GM12878 (cell line): Measurements from ENCODE around the gene SRXN1. TPM values are rescaled to one million over a fixed set of nuclear protein-coding genes. Genes with fewer than 3 reads are reported as not detected.

Source experiments
- ATAC-seq: fragments of 200-7000 bp; cut with Tn5 transposase; 3 replicates; pipeline ENCODE4 v1.9.1; 2020; ENCODE audit warnings: mild to moderate bottlenecking, moderate library complexity
- BruUV-seq: library from RNA; stranded (reverse); fragments of 400-500 nt; replicated peaks from 2 replicates; lab custom pipeline; 2021; lab: Mats Ljungman, UMichigan
- CTCF ChIA-PET: fragments of 300-600 bp; sonication (Branson Sonifier 250); formaldehyde crosslinking; extraction: SDS; loops from one replicate; lab custom pipeline; 2021; ENCODE audit warnings: inconsistent platforms; lab: Yijun Ruan, JAX
- POLR2A ChIA-PET: fragments of 350-600 bp; formaldehyde crosslinking; extraction: SDS; loops from one replicate; lab custom pipeline; 2021; ENCODE audit warnings: inconsistent platforms; lab: Charles Lee
- RAD21 ChIA-PET: fragments of 300-600 bp; sonication (Branson Sonifier 250); formaldehyde crosslinking; loops from one replicate; lab custom pipeline; 2023; ENCODE audit warnings: antibody characterized with exemption; ENCODE audit not compliant: unreplicated experiment; lab: Charles Lee
- SMC1A ChIA-PET: fragments of 300-600 bp; sonication (Branson Sonifier 250); formaldehyde crosslinking; loops from one replicate; lab custom pipeline; 2023; ENCODE audit not compliant: unreplicated experiment, uncharacterized antibody; lab: Charles Lee
- DNase-seq: peaks from one replicate; pipeline ENCODE4 v3.0.0-alpha.2; 2011; ENCODE audit warnings: low read depth, low spot score
- FAIRE-seq: peaks from 3 replicates; lab custom pipeline; 2011; peaks lifted over from hg19 to GRCh38; lab: Jason Lieb, UNC
- H2AFZ ChIP-seq: 2 replicates; pipeline ENCODE4 v1.6.0; 2011; ENCODE audit warnings: low read depth, low read length, control low read depth; ENCODE audit not compliant: control insufficient read depth
- H3K27ac ChIP-seq: 2 replicates; pipeline ENCODE4 v1.5.1; 2011; ENCODE audit warnings: control low read depth; ENCODE audit not compliant: control insufficient read depth, insufficient read depth
- H3K27me3 ChIP-seq, 2 experiments: replicated peaks in 1 of 2; 2 replicates each; pipeline versions ENCODE4 v1.6.0 to v1.6.1; 2011; ENCODE audit warnings: low read length in 1 of 2; ENCODE audit not compliant: control insufficient read depth in 2 of 2, insufficient read depth in 2 of 2
- H3K36me3 ChIP-seq, 2 experiments: 2 replicates each; pipeline ENCODE4 v1.5.1; 2011; ENCODE audit warnings: low read length in 1 of 2; ENCODE audit not compliant: control insufficient read depth in 2 of 2, insufficient read depth in 2 of 2
- H3K4me1 ChIP-seq: 2 replicates; pipeline ENCODE4 v1.6.1; 2011; ENCODE audit warnings: mild to moderate bottlenecking, low read length, moderate library complexity, mixed read lengths; ENCODE audit not compliant: control insufficient read depth, insufficient read depth
- H3K4me2 ChIP-seq: 2 replicates; pipeline ENCODE4 v1.6.0; 2011; ENCODE audit warnings: control low read depth; ENCODE audit not compliant: control insufficient read depth, insufficient read depth
- H3K4me3 ChIP-seq: fragments of 200-600 bp; sonication (generic); 2 replicates; pipeline ENCODE4 v1.5.1; 2016
- H3K79me2 ChIP-seq: 2 replicates; pipeline ENCODE4 v1.6.0; 2011; ENCODE audit warnings: low read length; ENCODE audit not compliant: control insufficient read depth, insufficient read depth
- H3K9ac ChIP-seq: 2 replicates; pipeline ENCODE4 v1.8.0; 2011; ENCODE audit warnings: low read length, control low read depth, mixed read lengths; ENCODE audit not compliant: control insufficient read depth, insufficient read depth
- H3K9me3 ChIP-seq: replicated peaks from 3 replicates; pipeline ENCODE4 v1.5.1; 2011; ENCODE audit warnings: mild to moderate bottlenecking, low read length; ENCODE audit not compliant: control insufficient read depth, insufficient read depth
- H4K20me1 ChIP-seq: 2 replicates; pipeline ENCODE4 v1.6.0; 2011; ENCODE audit not compliant: control insufficient read depth, insufficient read depth
- CREM ChIP-seq: IDR thresholded peaks from 2 replicates; pipeline ENCODE4 v1.6.1; 2014; ENCODE audit warnings: antibody characterized with exemption, low read depth
- NFYA ChIP-seq: IDR thresholded peaks from 2 replicates; pipeline ENCODE4 v1.6.1; 2011; ENCODE audit warnings: low read depth, mild to moderate bottlenecking, low read length, improper control_type of control experiment, borderline replicate concordance
- SPI1 ChIP-seq: IDR thresholded peaks from 2 replicates; pipeline ENCODE4 v1.6.1; 2011; ENCODE audit warnings: low read depth, mild to moderate bottlenecking, low read length, moderate library complexity, borderline replicate concordance; ENCODE audit not compliant: insufficient read depth
- WGBS: methylation state at CpG from one replicate; pipeline ENCODE4 v1.1.6; 2016; ENCODE audit warnings: low lambda C conversion rate; ENCODE audit not compliant: insufficient replicate concordance, insufficient coverage; ENCODE audit errors: missing lambda C conversion rate; 5-methylcytosine and 5-hydroxymethylcytosine counted together
- in situ Hi-C: fragments of 300-500 bp; cut with MboI; formaldehyde crosslinking; loops from 9 replicates; pipeline ENCODE4 v1.14.3; 2018; ENCODE audit warnings: mixed read lengths
- intact Hi-C: fragments of 100-400 bp; cut with micrococcal nuclease; formaldehyde crosslinking; loops from one replicate; pipeline ENCODE4 v1.14.2; 2022; ENCODE audit not compliant: unreplicated experiment
- polyA plus RNA-seq, 11 experiments: library from polyadenylated mRNA; depleted of rRNA in 4 of 11; unstranded in 6 of 11; stranded (reverse) in 5 of 11; fragments of >200 nt; fragmentation: Nextera tagmentation in 4 of 11; fragmentation: Illumina TruSeq in 1 of 11; extraction: Ambion mirVana in 4 of 11; extraction: Trizol in 1 of 11; gene quantifications; 1 replicate in 1 of 11; 2 replicates in 10 of 11; pipeline versions ENCODE4 v1.2.1 to v1.2.3, GENCODE V29; 2011 to 2016; ENCODE audit warnings: inconsistent platforms in 2 of 11, missing spikeins in 2 of 11, low read depth in 1 of 11
- total RNA-seq, 4 experiments: library from RNA; depleted of rRNA in 3 of 4; stranded (reverse); fragments of >200 nt in 3 of 4; fragmentation: Illumina TruSeq in 1 of 4; extraction: Trizol in 1 of 4; gene quantifications; 2 replicates each; pipeline versions ENCODE4 v1.2.1 to v1.2.3, GENCODE V29; 2013 to 2021
- TF ChIP-seq, protein P1 (sequence below): fragments of 450-650 bp; formaldehyde crosslinking; IDR thresholded peaks from 2 replicates; pipeline ENCODE4 v1.5.0; 2022; ENCODE audit warnings: mild to moderate bottlenecking, missing genetic modification characterization

Gene SRXN1
- total and polyA plus RNA-seq, 10 of the 15 experiments (the other 5 are each of a cell fraction or from before 2014, with no cell fraction given) = 4.1 to 20.5 (median 15.6) TPM

DNA sequence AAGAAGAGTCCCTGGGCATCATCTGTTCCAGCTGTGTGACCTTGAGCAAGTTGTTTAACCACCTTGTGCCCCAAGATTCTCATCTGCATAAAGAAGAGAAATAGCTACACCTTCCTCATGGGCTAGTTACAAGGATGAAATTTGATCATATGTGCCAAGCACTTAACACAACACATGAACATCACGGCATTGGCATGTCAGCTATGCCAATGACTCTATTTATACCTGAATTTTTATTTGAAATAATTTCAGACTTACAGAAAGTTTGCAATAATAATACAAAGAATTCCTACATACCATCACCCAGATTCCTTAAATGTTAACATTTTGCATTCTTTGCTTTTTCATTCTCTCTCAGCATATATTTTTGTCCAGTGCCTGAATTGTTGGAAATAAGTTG lies 21.9 kb downstream of the SRXN1 start:
- Histone ChIP-seq H3K4me1 (no peaks in the 10 kb centered on the region), H3K36me3 (no peaks in the 10 kb centered on the region), H3K4me3 (no peak overlapping the region), H4K20me1 (no peaks in the 10 kb centered on the region), H2AFZ (no peak overlapping the region), H3K9me3 (no peaks in the 10 kb centered on the region), H3K9ac (no peak overlapping the region), H3K79me2 (no peaks in the 10 kb centered on the region), H3K27ac (no peak overlapping the region), H3K4me2 (no peak overlapping the region), H3K27me3 (peaks cover 0 to 2% of the 10 kb centered on the region in 2 experiments; a peak in 2 of 4 replicates)
- in situ Hi-C loops (no loop called here), intact Hi-C loops (no loop called here)
- CTCF ChIA-PET = interaction anchor here (2.1 to 6.3 kb wide), 2 partner anchors 14 to 36 kb away, joined by 6 to 26 read pairs; no protein-coding TSS in a partner anchor
- RAD21 ChIA-PET = no interaction called here
- TF ChIP-seq CREM (no peak), NFYA (no peak), SPI1 (no peak)
- TF ChIP-seq, protein P1, sequence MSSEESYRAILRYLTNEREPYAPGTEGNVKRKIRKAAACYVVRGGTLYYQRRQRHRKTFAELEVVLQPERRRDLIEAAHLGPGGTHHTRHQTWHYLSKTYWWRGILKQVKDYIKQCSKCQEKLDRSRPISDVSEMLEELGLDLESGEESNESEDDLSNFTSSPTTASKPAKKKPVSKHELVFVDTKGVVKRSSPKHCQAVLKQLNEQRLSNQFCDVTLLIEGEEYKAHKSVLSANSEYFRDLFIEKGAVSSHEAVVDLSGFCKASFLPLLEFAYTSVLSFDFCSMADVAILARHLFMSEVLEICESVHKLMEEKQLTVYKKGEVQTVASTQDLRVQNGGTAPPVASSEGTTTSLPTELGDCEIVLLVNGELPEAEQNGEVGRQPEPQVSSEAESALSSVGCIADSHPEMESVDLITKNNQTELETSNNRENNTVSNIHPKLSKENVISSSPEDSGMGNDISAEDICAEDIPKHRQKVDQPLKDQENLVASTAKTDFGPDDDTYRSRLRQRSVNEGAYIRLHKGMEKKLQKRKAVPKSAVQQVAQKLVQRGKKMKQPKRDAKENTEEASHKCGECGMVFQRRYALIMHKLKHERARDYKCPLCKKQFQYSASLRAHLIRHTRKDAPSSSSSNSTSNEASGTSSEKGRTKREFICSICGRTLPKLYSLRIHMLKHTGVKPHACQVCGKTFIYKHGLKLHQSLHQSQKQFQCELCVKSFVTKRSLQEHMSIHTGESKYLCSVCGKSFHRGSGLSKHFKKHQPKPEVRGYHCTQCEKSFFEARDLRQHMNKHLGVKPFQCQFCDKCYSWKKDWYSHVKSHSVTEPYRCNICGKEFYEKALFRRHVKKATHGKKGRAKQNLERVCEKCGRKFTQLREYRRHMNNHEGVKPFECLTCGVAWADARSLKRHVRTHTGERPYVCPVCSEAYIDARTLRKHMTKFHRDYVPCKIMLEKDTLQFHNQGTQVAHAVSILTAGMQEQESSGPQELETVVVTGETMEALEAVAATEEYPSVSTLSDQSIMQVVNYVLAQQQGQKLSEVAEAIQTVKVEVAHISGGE (CRISPR knock-in tag) = no peak
- DNase-seq = no peak
- no peak for ATAC-seq
- FAIRE-seq = no peak
- no TSS peak for BruUV-seq
- SMC1A ChIA-PET = interaction anchor here (1.5 kb wide), 1 partner anchor 94 kb away, joined by 4 read pairs; no protein-coding TSS in a partner anchor
- POLR2A ChIA-PET = no interaction called here
- WGBS = 26% methylated on average over 1 of the region's 1 CpG
